Activated naive CD8-positive, alpha-beta T cell treated with anti-CD3 and anti-CD28 coated beads, Interleukin-2, amount 50 U/mL, for 24 hours (primary cell): ENCODE results near the gene PTPRT.
A peak's percentile ranks its signal among the peaks of the same experiment; 100 is the strongest.

Source experiments
- ATAC-seq: fragments of 150-1000 bp; cut with Tn5 transposase; one replicate; pipeline ENCODE4 v1.10.0; 2021
- DNase-seq: peaks from one replicate; pipeline ENCODE4 v3.0.0; 2021
- H3K27ac Mint-ChIP-seq: one replicate; pipeline ENCODE4 v1.8.0; 2021; ENCODE audit warnings: mild to moderate bottlenecking, mixed read lengths
- H3K27me3 Mint-ChIP-seq: one replicate; pipeline ENCODE4 v1.8.0; 2021; ENCODE audit warnings: mixed read lengths
- H3K36me3 Mint-ChIP-seq: one replicate; pipeline ENCODE4 v1.8.0; 2021; ENCODE audit warnings: low read depth, mixed read lengths
- H3K4me1 Mint-ChIP-seq: one replicate; pipeline ENCODE4 v1.8.0; 2021; ENCODE audit warnings: mixed read lengths
- H3K4me3 Mint-ChIP-seq: one replicate; pipeline ENCODE4 v1.8.0; 2021; ENCODE audit warnings: mild to moderate bottlenecking, moderate library complexity, mixed read lengths
- H3K9me3 Mint-ChIP-seq: one replicate; pipeline ENCODE4 v1.8.0; 2021; ENCODE audit warnings: mixed read lengths

The PTPRT gene

GRCh38 chr20:42112161-42112560 lies 1077.5 kb downstream of the PTPRT start:
- H3K27ac Mint-ChIP-seq: no peak overlapping the region
- ATAC-seq: no peak
- H3K36me3 Mint-ChIP-seq: no peaks in the 10 kb centered on the region
- H3K4me3 Mint-ChIP-seq: no peak overlapping the region
- H3K4me1 Mint-ChIP-seq: no peaks in the 10 kb centered on the region
- no peak for DNase-seq
- H3K9me3 Mint-ChIP-seq: peaks cover 4% of the 10 kb centered on the region
- no peaks in the 10 kb centered on the region for H3K27me3 Mint-ChIP-seq

- DNase-seq (no peak), ATAC-seq (no peak)
- H3K9me3 Mint-ChIP-seq: peaks cover 4% of the 10 kb centered on the region
- H3K27me3 Mint-ChIP-seq: no peaks in the 10 kb centered on the region
- H3K27ac Mint-ChIP-seq: no peak overlapping the region
- no peaks in the 10 kb centered on the region for H3K36me3 Mint-ChIP-seq
- no peaks in the 10 kb centered on the region for H3K4me1 Mint-ChIP-seq
- no peak overlapping the region for H3K4me3 Mint-ChIP-seq
Observed at GRCh38 chr20:42111349-42111748, 1078.4 kb downstream of the PTPRT start.

GRCh38 chr20:42110301-42110700 lies 1079.4 kb downstream of the PTPRT start:
- H3K27ac Mint-ChIP-seq: no peak overlapping the region
- no peaks in the 10 kb centered on the region for H3K36me3 Mint-ChIP-seq
- ATAC-seq (no peak), DNase-seq (no peak)
- no peaks in the 10 kb centered on the region for H3K4me1 Mint-ChIP-seq
- H3K9me3 Mint-ChIP-seq: peaks cover 4% of the 10 kb centered on the region
- no peak overlapping the region for H3K4me3 Mint-ChIP-seq
- no peaks in the 10 kb centered on the region for H3K27me3 Mint-ChIP-seq

GRCh38 chr20:42102000-42102399 lies 1087.7 kb downstream of the PTPRT start:
- H3K4me3 Mint-ChIP-seq: no peak overlapping the region
- ATAC-seq: no peak

GRCh38 chr20:42100137-42100704 lies 1089.5 kb downstream of the PTPRT start:
- ATAC-seq: no peak
- Mint-ChIP-seq H3K4me3 (no peak overlapping the region), H3K4me1 (no peaks in the 10 kb centered on the region), H3K27me3 (no peaks in the 10 kb centered on the region), H3K36me3 (no peaks in the 10 kb centered on the region), H3K9me3 (no peaks in the 10 kb centered on the region), H3K27ac (no peak overlapping the region)
- no peak for DNase-seq

More at GRCh38 chr20:42102000-42102399, 1087.7 kb downstream of the PTPRT start:
- no peak for DNase-seq
- Mint-ChIP-seq H3K4me1 (no peaks in the 10 kb centered on the region), H3K9me3 (no peaks in the 10 kb centered on the region), H3K27ac (no peak overlapping the region), H3K36me3 (no peaks in the 10 kb centered on the region), H3K27me3 (no peaks in the 10 kb centered on the region)

GRCh38 chr20:42099101-42099500 lies 1090.6 kb downstream of the PTPRT start:
- Mint-ChIP-seq H3K27me3 (no peaks in the 10 kb centered on the region), H3K36me3 (no peaks in the 10 kb centered on the region), H3K4me1 (no peaks in the 10 kb centered on the region), H3K9me3 (peaks cover 5% of the 10 kb centered on the region), H3K27ac (no peak overlapping the region), H3K4me3 (no peak overlapping the region)
- no peak for ATAC-seq
- no peak for DNase-seq

GRCh38 chr20:42098418-42098817 lies 1091.3 kb downstream of the PTPRT start:
- H3K36me3 Mint-ChIP-seq: no peaks in the 10 kb centered on the region
- no peak overlapping the region for H3K4me3 Mint-ChIP-seq
- H3K4me1 Mint-ChIP-seq: no peaks in the 10 kb centered on the region
- DNase-seq (no peak), ATAC-seq (no peak)
- H3K9me3 Mint-ChIP-seq: peaks cover 5% of the 10 kb centered on the region
- no peak overlapping the region for H3K27ac Mint-ChIP-seq
- no peaks in the 10 kb centered on the region for H3K27me3 Mint-ChIP-seq

- no peaks in the 10 kb centered on the region for H3K4me1 Mint-ChIP-seq
- no peak overlapping the region for H3K27ac Mint-ChIP-seq
- no peaks in the 10 kb centered on the region for H3K27me3 Mint-ChIP-seq
- peaks cover 5% of the 10 kb centered on the region for H3K9me3 Mint-ChIP-seq
- H3K36me3 Mint-ChIP-seq: no peaks in the 10 kb centered on the region
- ATAC-seq (peak; percentile 31), DNase-seq (no peak)
- no peak overlapping the region for H3K4me3 Mint-ChIP-seq
Observed at GRCh38 chr20:42097741-42098140, 1092.0 kb downstream of the PTPRT start.

- H3K27ac Mint-ChIP-seq: no peak overlapping the region
- DNase-seq (no peak), ATAC-seq (no peak)
- no peaks in the 10 kb centered on the region for H3K4me1 Mint-ChIP-seq
- no peak overlapping the region for H3K4me3 Mint-ChIP-seq
- H3K27me3 Mint-ChIP-seq: peaks cover 2% of the 10 kb centered on the region
- H3K9me3 Mint-ChIP-seq: peaks cover 5% of the 10 kb centered on the region
- no peaks in the 10 kb centered on the region for H3K36me3 Mint-ChIP-seq
Observed at GRCh38 chr20:42095221-42095620, 1094.5 kb downstream of the PTPRT start.

- DNase-seq (no peak), ATAC-seq (no peak)
- Mint-ChIP-seq H3K27ac (no peak overlapping the region), H3K9me3 (peaks cover 5% of the 10 kb centered on the region), H3K4me1 (no peaks in the 10 kb centered on the region), H3K36me3 (no peaks in the 10 kb centered on the region), H3K27me3 (peaks cover 2% of the 10 kb centered on the region), H3K4me3 (no peak overlapping the region)
Observed at GRCh38 chr20:42093542-42094440, 1095.9 kb downstream of the PTPRT start.

GRCh38 chr20:42093041-42093440 lies 1096.7 kb downstream of the PTPRT start:
- Mint-ChIP-seq H3K9me3 (peaks cover 5% of the 10 kb centered on the region), H3K27ac (no peak overlapping the region), H3K4me3 (no peak overlapping the region), H3K4me1 (no peaks in the 10 kb centered on the region), H3K36me3 (no peaks in the 10 kb centered on the region), H3K27me3 (peaks cover 2% of the 10 kb centered on the region)
- ATAC-seq (no peak), DNase-seq (no peak)

- no peak overlapping the region for H3K27ac Mint-ChIP-seq
Observed at GRCh38 chr20:42085366-42085765, 1104.3 kb downstream of the PTPRT start.

GRCh38 chr20:42083280-42083679 lies 1106.4 kb downstream of the PTPRT start:
- no peak overlapping the region for H3K27ac Mint-ChIP-seq
- H3K9me3 Mint-ChIP-seq: no peaks in the 10 kb centered on the region
- no peak for DNase-seq

More at GRCh38 chr20:42085366-42085765, 1104.3 kb downstream of the PTPRT start:
- Mint-ChIP-seq H3K4me1 (no peaks in the 10 kb centered on the region), H3K9me3 (no peaks in the 10 kb centered on the region), H3K27me3 (no peaks in the 10 kb centered on the region), H3K36me3 (no peaks in the 10 kb centered on the region), H3K4me3 (no peak overlapping the region)
- ATAC-seq (no peak), DNase-seq (no peak)

GRCh38 chr20:42082611-42083010 lies 1107.1 kb downstream of the PTPRT start:
- Mint-ChIP-seq H3K36me3 (no peaks in the 10 kb centered on the region), H3K4me1 (no peaks in the 10 kb centered on the region), H3K9me3 (no peaks in the 10 kb centered on the region), H3K27me3 (no peaks in the 10 kb centered on the region), H3K4me3 (no peak overlapping the region), H3K27ac (no peak overlapping the region)
- DNase-seq: no peak
- ATAC-seq: no peak

More at GRCh38 chr20:42083280-42083679, 1106.4 kb downstream of the PTPRT start:
- no peak overlapping the region for H3K4me3 Mint-ChIP-seq
- no peaks in the 10 kb centered on the region for H3K27me3 Mint-ChIP-seq
- H3K36me3 Mint-ChIP-seq: no peaks in the 10 kb centered on the region
- no peak for ATAC-seq
- H3K4me1 Mint-ChIP-seq: no peaks in the 10 kb centered on the region

GRCh38 chr20:42080956-42081355 lies 1108.8 kb downstream of the PTPRT start:
- no peaks in the 10 kb centered on the region for H3K36me3 Mint-ChIP-seq
- no peak overlapping the region for H3K4me3 Mint-ChIP-seq
- no peaks in the 10 kb centered on the region for H3K9me3 Mint-ChIP-seq
- H3K4me1 Mint-ChIP-seq: no peaks in the 10 kb centered on the region
- ATAC-seq: no peak
- H3K27me3 Mint-ChIP-seq: no peaks in the 10 kb centered on the region
- no peak overlapping the region for H3K27ac Mint-ChIP-seq
- no peak for DNase-seq
